HepG2 (cell line): Measurements from ENCODE around the gene SVOP. TPM values are rescaled to one million over a fixed set of nuclear protein-coding genes. Genes with fewer than 3 reads are reported as not detected.

ENCODE experiments used
- BHLHE40 ChIP-seq: IDR thresholded peaks from 2 replicates; pipeline ENCODE4 v1.6.1; 2011; ENCODE audit warnings: low read length, improper control_type of control experiment
- DNMT1 ChIP-seq: sonication (generic); formaldehyde crosslinking; IDR thresholded peaks from 2 replicates; pipeline ENCODE4 v1.5.1; 2020; ENCODE audit warnings: mild to moderate bottlenecking, missing genetic modification reagents
- EP300 ChIP-seq, 3 experiments: sonication (generic) in 1 of 3; formaldehyde crosslinking in 1 of 3; IDR thresholded peaks; 2 replicates each; pipeline versions ENCODE4 v1.5.1 to v1.6.1; 2011 to 2020; ENCODE audit warnings: low read depth in 2 of 3, low read length in 2 of 3, borderline replicate concordance in 1 of 3, improper control_type of control experiment in 1 of 3, mild to moderate bottlenecking in 1 of 3, missing genetic modification reagents in 1 of 3, moderate library complexity in 1 of 3
- HNF4G ChIP-seq, 2 experiments: sonication (generic) in 1 of 2; formaldehyde crosslinking in 1 of 2; IDR thresholded peaks; 2 replicates each; pipeline versions ENCODE4 v1.4.0 to v1.6.1; 2011 to 2020; ENCODE audit warnings: borderline replicate concordance in 2 of 2, low read depth in 2 of 2, mild to moderate bottlenecking in 2 of 2, low read length in 1 of 2, missing genetic modification reagents in 1 of 2, moderate library complexity in 1 of 2
- KLF16 ChIP-seq, 2 experiments: sonication (generic) in 1 of 2; formaldehyde crosslinking in 1 of 2; IDR thresholded peaks; 2 replicates each; pipeline versions ENCODE4 v1.6.1 to v1.8.0; 2016 to 2023; ENCODE audit warnings: missing genetic modification reagents in 2 of 2, missing compliant biosample characterization in 1 of 2
- MEIS2 ChIP-seq: sonication (generic); formaldehyde crosslinking; IDR thresholded peaks from 2 replicates; pipeline ENCODE4 v1.9.0; 2021; ENCODE audit warnings: mild to moderate bottlenecking, missing genetic modification reagents
- MIER2 ChIP-seq: IDR thresholded peaks from 2 replicates; pipeline ENCODE4 v1.6.1; 2016; ENCODE audit warnings: missing biosample characterization, missing genetic modification reagents
- MIER3 ChIP-seq: IDR thresholded peaks from 2 replicates; pipeline ENCODE4 v1.6.1; 2016; ENCODE audit warnings: missing compliant biosample characterization, borderline replicate concordance
- PHF20 ChIP-seq: sonication (generic); formaldehyde crosslinking; IDR thresholded peaks from 2 replicates; pipeline ENCODE4 v1.5.0; 2020; ENCODE audit warnings: mild to moderate bottlenecking, missing genetic modification reagents
- SNAPC2 ChIP-seq: sonication (generic); formaldehyde crosslinking; IDR thresholded peaks from 2 replicates; pipeline ENCODE4 v1.8.1; 2022; ENCODE audit warnings: mild to moderate bottlenecking, missing genetic modification reagents
- SOX13 ChIP-seq, 3 experiments: fragments of 450-650 bp in 1 of 3; sonication (generic) in 1 of 3; formaldehyde crosslinking in 1 of 3; IDR thresholded peaks in 2 of 3; conservative IDR thresholded peaks in 1 of 3; 2 replicates each; pipeline versions ENCODE4 v1.5.0 to v1.6.1; 2016 to 2020; ENCODE audit warnings: antibody characterized with exemption in 1 of 3, mild to moderate bottlenecking in 1 of 3, missing compliant biosample characterization in 1 of 3, missing genetic modification reagents in 1 of 3, moderate library complexity in 1 of 3
- THAP11 ChIP-seq: IDR thresholded peaks from 2 replicates; pipeline ENCODE4 v1.6.1; 2016; ENCODE audit warnings: missing biosample characterization, missing genetic modification reagents
- ZNF232 ChIP-seq: sonication (generic); formaldehyde crosslinking; IDR thresholded peaks from 2 replicates; pipeline ENCODE4 v1.4.0; 2020; ENCODE audit warnings: missing genetic modification reagents, borderline replicate concordance
- ZNF354B ChIP-seq: sonication (generic); formaldehyde crosslinking; IDR thresholded peaks from 2 replicates; pipeline ENCODE4 v1.8.0; 2022; ENCODE audit warnings: mild to moderate bottlenecking, missing genetic modification reagents
- polyA plus RNA-seq, 8 experiments: library from polyadenylated mRNA; depleted of rRNA in 3 of 8; stranded (reverse) in 7 of 8; unstranded in 1 of 8; fragments of >200 nt; fragmentation: Illumina TruSeq in 4 of 8; extraction: Trizol in 4 of 8; gene quantifications; 2 replicates each; pipeline versions ENCODE4 v1.2.1 to v1.2.3, GENCODE V29; 2011 to 2016; ENCODE audit warnings: low read depth in 4 of 8, missing spikeins in 1 of 8, mixed read lengths in 1 of 8; ENCODE audit not compliant: insufficient read depth in 1 of 8
- total RNA-seq, 5 experiments: library from RNA; depleted of rRNA; stranded (reverse); fragments of >200 nt; fragmentation: Illumina TruSeq; extraction: Trizol; gene quantifications; 2 replicates each; pipeline ENCODE4 v1.2.3, GENCODE V29; 2016; ENCODE audit warnings: low read depth in 1 of 5
- TF ChIP-seq, protein P1 (sequence below): sonication (generic); formaldehyde crosslinking; IDR thresholded peaks from 2 replicates; pipeline ENCODE4 v1.5.1; 2020; ENCODE audit warnings: mild to moderate bottlenecking, missing genetic modification reagents, borderline replicate concordance
- TF ChIP-seq, protein P2 (sequence below): sonication (generic); formaldehyde crosslinking; IDR thresholded peaks from 2 replicates; pipeline ENCODE4 v1.5.1; 2020; ENCODE audit warnings: mild to moderate bottlenecking, moderate library complexity, missing genetic modification reagents
- TF ChIP-seq, protein P3 (sequence below): IDR thresholded peaks from 2 replicates; pipeline ENCODE4 v1.6.1; 2016; ENCODE audit warnings: mild to moderate bottlenecking, missing biosample characterization, missing genetic modification reagents

Gene SVOP
- total and polyA plus RNA-seq, 2 of the 13 experiments (the other 11 are each of a cell fraction or from before 2014, with no cell fraction given) = not detected

DNA sequence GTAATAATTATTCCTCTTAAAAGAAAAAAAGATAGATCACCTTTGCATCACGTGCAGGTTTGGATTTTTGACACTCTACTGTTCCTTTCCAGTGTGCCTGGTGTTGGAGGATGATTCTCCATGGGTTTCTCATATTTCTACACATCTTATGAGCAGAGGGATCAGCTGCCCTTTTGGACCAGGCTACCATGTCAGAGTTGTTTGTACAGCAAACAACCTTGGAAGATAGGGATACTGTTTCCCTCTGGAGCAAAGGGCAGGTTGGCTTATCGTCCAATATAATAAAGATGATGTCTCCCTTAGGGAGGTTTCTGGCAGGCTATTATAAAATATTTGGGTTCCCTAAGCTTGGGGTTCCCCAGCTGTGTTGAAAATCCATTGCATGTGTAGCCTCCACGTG lies 98.9 kb downstream of the SVOP start (continued):
- TF ChIP-seq, protein P1, sequence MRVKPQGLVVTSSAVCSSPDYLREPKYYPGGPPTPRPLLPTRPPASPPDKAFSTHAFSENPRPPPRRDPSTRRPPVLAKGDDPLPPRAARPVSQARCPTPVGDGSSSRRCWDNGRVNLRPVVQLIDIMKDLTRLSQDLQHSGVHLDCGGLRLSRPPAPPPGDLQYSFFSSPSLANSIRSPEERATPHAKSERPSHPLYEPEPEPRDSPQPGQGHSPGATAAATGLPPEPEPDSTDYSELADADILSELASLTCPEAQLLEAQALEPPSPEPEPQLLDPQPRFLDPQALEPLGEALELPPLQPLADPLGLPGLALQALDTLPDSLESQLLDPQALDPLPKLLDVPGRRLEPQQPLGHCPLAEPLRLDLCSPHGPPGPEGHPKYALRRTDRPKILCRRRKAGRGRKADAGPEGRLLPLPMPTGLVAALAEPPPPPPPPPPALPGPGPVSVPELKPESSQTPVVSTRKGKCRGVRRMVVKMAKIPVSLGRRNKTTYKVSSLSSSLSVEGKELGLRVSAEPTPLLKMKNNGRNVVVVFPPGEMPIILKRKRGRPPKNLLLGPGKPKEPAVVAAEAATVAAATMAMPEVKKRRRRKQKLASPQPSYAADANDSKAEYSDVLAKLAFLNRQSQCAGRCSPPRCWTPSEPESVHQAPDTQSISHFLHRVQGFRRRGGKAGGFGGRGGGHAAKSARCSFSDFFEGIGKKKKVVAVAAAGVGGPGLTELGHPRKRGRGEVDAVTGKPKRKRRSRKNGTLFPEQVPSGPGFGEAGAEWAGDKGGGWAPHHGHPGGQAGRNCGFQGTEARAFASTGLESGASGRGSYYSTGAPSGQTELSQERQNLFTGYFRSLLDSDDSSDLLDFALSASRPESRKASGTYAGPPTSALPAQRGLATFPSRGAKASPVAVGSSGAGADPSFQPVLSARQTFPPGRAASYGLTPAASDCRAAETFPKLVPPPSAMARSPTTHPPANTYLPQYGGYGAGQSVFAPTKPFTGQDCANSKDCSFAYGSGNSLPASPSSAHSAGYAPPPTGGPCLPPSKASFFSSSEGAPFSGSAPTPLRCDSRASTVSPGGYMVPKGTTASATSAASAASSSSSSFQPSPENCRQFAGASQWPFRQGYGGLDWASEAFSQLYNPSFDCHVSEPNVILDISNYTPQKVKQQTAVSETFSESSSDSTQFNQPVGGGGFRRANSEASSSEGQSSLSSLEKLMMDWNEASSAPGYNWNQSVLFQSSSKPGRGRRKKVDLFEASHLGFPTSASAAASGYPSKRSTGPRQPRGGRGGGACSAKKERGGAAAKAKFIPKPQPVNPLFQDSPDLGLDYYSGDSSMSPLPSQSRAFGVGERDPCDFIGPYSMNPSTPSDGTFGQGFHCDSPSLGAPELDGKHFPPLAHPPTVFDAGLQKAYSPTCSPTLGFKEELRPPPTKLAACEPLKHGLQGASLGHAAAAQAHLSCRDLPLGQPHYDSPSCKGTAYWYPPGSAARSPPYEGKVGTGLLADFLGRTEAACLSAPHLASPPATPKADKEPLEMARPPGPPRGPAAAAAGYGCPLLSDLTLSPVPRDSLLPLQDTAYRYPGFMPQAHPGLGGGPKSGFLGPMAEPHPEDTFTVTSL (CRISPR knock-in tag) = peak; percentile 56; the same call in 1 of the 2 replicates
- TF ChIP-seq THAP11 (CRISPR knock-in tag) (no peak; the same call in 1 of the 2 replicates), MIER2 (CRISPR knock-in tag) (0 out of 2 replicates have a peak, but pooled peaks have one; percentile 18), ZNF354B (CRISPR knock-in tag) (no peak), BHLHE40 (peak; percentile 27; the same call in 1 of the 2 replicates), SNAPC2 (CRISPR knock-in tag) (no peak), MEIS2 (CRISPR knock-in tag) (no peak), PHF20 (CRISPR knock-in tag) (no peak), DNMT1 (CRISPR knock-in tag) (no peak), SOX13 (IDR thresholded peaks at IDR 0.05) (no peak), SOX13 (CRISPR knock-in tag; conservative IDR thresholded peaks at IDR 0.05 in 1 of 2, IDR thresholded peaks at IDR 0.05 in 1 of 2) (peak in 1 of 2 experiments; percentile 57; a peak in 1 of 4 replicates), ZNF232 (CRISPR knock-in tag) (no peak), MIER3 (CRISPR knock-in tag) (no peak), HNF4G (IDR thresholded peaks at IDR 0.05; ENCODE audit: borderline replicate concordance, low read depth, low read length) (peak; percentile 88), HNF4G (CRISPR knock-in tag; IDR thresholded peaks at IDR 0.05; ENCODE audit: borderline replicate concordance, low read depth) (0 out of 2 replicates have a peak, but pooled peaks have one; percentile 15), KLF16 (CRISPR knock-in tag; IDR thresholded peaks at IDR 0.05) (no peak), EP300 (IDR thresholded peaks at IDR 0.05; ENCODE audit: low read depth in 2 of 2, low read length in 2 of 2) (peak in 1 of 2 experiments; percentile 74; a peak in 2 of 4 replicates), EP300 (CRISPR knock-in tag; IDR thresholded peaks at IDR 0.05; ENCODE audit: borderline replicate concordance) (no peak)
- TF ChIP-seq, protein P2, sequence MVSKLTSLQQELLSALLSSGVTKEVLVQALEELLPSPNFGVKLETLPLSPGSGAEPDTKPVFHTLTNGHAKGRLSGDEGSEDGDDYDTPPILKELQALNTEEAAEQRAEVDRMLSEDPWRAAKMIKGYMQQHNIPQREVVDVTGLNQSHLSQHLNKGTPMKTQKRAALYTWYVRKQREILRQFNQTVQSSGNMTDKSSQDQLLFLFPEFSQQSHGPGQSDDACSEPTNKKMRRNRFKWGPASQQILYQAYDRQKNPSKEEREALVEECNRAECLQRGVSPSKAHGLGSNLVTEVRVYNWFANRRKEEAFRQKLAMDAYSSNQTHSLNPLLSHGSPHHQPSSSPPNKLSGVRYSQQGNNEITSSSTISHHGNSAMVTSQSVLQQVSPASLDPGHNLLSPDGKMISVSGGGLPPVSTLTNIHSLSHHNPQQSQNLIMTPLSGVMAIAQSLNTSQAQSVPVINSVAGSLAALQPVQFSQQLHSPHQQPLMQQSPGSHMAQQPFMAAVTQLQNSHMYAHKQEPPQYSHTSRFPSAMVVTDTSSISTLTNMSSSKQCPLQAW (CRISPR knock-in tag) = no peak
- TF ChIP-seq, protein P3, sequence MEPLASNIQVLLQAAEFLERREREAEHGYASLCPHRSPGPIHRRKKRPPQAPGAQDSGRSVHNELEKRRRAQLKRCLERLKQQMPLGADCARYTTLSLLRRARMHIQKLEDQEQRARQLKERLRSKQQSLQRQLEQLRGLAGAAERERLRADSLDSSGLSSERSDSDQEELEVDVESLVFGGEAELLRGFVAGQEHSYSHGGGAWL (CRISPR knock-in tag) = no peak
